IPS-NIHi7 (cell line): Measurements from ENCODE around the gene BRME1.
A peak's percentile ranks its signal among the peaks of the same experiment; 100 is the strongest.
"Not testable (repeated sequence)": the region's sequence is repeated elsewhere in the genome, so short reads cannot be mapped to it uniquely, and the experiment has no call there.

Experiments
- DNase-seq: peaks from one replicate; pipeline ENCODE4 v3.0.0; 2012; ENCODE audit warnings: mixed read lengths; ENCODE audit errors: extremely low spot score

BRME1 gene

DNA sequence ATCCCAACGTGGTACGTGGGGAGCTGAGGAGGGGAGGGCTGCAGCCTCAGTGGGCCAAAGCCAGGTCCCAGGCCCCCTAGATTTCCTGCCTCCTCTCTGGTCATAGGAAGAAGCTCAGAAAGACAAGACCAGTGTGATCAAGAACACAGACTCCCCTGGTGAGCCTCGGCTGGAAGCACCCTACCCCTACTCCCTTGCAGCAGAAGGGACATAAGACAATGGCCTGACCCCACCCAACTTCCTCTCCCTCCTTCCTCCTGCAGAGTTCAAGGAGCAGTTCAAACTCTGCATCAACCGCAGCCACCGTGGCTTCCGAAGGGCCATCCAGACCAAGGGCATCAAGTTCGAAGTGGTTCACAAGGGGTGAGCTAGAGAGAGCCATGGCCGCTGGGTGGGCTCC lies 20.8 kb upstream of the BRME1 start:
- no peak for DNase-seq

DNA sequence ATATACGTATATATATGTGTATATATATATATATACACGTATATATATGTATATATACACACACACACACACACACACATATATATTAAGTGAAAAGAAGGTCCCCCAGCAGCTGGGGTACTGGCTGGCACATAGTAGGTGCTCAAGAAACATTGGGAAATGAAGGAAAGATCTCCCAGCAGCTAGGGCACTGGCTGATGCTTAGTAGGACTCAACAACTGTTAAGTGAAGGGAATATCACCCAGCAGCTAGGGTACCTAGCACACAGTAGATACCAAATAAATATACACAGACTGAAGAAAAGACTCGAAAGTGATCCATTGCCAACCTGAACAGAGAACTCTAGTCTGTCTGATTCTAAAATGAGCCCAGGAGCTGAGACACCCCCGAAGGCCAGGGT lies 20.1 kb upstream of the BRME1 start:
- DNase-seq = no peak

DNA sequence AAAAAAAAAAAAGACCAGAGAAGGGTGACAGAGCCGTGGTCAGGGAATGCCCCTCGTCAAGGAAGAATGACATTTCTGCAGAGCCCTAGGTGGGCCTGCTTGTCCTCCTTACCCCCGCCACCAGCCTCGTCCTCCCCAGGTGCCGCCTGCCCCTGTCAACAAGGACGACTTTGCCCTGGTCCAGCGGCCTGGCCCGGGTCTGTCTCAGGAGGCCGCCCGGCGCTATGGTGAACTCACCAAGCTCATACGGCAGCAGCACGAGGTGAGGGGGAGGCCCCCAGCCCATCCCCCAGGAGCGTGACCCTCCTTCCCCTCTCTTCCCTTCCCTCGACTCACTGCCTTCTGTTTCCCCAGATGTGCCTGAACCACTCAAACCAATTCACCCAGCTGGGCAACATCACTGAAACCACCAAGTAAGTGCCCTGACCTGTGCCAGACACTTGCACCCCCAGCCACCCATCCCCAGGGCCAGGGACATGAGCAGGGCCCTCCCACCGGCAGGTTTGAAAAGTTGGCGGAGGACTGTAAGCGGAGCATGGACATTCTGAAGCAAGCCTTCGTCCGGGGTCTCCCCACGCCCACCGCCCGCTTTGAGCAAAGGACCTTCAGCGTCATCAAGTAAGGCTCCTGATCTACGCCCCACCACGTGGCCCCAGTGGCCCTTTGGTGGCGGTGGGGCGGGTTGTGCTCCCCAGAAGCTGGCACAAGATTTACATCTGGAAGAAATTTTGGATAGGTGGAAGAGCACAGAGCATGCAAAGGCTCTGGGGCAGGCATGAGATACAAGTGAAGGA lies 17.5 kb upstream of the BRME1 start:
- peak; percentile 3 for DNase-seq

DNA sequence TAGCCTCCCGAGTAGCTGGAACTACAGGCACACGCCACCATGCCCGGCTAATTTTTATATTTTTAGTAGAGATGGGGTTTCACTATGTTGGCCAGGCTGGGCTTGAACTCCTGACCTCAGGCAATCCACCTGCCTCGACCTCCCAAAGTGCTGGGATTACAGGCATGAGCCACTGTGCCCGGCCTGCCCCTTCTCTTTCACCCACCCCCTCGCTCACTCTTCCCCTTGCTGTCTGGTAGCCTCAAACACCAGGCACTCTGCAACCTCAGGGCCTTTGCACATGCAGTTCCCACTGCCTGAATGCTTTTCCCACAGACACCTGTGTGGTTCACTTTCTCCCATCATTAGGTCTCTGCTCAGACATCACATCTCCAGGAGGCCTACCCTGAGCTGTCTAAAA lies 16.2 kb upstream of the BRME1 start:
- DNase-seq = not testable (repeated sequence)

DNA sequence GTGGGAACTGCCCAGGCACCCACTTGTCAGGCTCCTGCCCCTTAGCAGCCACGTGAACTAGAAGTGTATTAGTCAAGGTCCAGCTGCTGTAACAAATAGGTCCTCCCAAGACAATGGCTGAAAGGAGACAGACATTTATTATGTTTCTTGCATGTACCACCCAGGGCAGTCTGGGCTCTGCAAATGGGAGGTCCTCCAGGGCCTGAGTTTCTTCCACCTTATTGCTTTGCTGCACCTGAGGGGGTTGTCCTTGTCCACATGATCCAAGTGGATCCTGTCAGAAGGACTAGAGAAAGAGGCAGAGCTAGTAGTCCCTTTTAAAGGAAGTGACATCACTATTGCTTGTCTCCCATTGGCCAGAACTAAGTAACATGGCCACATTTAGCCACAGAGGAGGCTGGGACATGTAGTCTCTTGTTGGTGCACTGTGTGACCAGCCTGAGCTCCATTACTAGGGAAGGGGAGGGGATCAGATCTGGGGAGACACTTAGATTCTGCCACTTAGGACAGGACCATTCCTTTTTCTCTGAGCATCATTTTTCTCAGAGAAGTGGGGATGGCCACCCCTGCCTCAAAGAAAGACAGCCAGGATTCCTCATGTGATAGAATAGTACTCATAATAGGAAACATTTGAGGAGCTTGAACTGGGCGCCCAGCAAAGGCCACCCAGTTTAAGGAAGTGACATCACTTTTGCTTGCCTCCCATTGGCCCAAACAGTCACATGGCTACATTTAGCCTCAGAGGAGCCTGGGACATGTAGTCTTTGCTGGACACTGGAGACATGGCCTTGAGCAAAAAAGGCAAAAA lies 15.2 kb upstream of the BRME1 start:
- peak; percentile 61 for DNase-seq

DNA sequence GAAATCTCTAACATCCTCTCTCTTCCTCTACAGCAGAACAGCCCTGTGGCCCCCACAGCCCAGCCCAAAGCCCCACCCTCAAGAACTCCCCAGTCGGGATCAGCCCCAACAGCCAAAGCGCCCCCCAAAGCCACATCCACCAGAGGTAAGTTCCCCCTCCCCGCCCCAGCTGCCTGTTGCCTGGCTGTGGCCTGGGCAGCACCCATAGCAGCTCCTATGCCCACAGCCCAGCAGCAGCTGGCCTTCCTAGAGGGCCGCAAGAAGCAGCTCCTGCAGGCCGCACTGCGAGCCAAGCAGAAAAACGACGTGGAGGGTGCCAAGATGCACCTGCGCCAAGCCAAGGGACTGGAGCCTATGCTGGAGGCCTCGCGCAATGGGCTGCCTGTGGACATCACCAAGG lies 14.6 kb upstream of the BRME1 start:
- DNase-seq = no peak

DNA sequence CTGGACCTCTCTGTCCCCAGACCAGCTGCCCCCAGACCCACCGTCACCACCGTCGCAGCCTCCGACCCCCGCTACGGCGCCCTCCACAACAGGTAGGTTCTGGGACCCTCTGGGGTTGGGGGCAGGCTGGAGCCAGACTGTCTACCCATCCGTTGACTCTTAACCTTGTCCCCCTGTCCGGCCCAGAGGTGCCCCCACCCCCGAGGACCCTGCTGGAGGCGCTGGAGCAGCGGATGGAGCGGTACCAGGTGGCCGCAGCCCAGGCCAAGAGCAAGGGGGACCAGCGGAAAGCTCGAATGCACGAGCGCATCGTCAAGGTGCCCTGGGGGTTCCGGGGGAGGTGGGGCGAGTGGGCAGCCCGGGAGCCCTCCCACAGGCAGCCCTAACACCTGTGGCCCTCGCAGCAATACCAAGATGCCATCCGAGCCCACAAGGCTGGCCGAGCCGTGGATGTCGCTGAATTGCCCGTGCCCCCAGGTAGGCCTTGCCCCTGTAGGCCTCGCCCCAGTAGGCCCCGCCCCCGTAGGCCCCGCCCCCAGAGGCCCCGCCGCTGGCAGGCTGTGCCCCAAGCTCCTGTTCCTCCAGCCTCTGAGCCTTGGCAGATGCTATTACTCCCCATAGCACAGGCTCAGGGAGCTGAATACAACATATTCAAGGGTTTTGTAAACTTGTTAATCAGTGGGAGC lies 13.0 kb upstream of the BRME1 start:
- DNase-seq = peak; percentile 70

DNA sequence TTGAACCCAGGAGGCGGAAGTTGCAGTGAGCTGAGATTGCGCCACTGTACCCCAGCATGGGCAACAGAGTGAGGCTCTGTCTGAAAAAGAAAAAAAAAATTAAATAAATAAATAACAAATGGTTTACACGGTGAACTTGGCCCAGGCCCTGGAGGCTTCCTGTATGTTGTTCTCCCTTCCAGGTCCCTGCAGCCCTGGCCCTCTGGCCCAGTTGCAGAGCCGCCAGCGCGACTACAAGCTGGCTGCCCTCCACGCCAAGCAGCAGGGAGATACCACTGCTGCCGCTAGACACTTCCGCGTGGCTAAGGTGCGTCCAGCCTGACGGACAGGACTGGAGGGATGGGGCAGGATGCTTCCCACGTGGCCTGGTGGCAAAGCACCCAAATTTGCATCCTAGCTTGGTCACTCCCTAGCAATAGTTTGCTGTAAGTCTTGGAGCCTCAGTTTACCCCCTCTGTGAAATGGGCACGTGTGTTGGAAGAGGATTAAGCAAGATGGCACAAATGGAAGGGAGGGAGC lies 12.0 kb upstream of the BRME1 start:
- no peak for DNase-seq

DNA sequence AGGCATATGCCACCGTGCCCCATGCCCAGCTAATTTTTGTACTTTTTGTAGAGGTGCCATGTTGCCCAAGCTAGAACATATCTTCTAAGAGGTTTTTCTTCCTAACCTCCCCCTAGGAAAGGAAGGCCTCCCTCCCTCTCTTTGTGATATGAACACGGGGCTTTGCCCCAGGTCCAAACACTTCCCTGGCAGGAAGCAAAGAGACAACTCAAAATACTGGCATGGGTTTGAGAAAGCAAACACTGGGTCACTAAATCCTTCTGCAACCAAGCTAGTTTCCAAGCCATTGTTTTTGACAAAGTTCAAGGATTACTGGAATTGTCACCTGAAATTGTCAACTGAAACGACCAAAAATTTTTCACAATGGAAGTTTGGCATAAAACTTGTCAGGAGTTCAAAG lies 8.9 kb upstream of the BRME1 start:
- no peak for DNase-seq

DNA sequence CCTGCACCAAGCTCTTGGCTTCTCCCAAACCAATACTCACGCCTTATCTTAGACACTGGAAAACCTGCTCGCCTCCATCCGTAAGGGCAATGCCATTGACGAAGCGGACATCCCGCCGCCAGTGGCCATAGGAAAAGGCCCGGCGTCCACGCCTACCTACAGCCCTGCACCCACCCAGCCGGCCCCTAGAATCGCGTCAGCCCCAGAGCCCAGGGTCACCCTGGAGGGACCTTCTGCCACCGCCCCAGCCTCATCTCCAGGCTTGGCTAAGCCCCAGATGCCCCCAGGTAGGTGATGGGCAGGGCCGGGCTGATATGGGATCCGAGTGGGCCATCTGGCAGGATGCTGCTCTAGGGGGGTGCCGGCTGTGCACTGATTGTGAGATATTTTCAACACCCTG lies 7.4 kb upstream of the BRME1 start:
- DNase-seq = no peak

DNA sequence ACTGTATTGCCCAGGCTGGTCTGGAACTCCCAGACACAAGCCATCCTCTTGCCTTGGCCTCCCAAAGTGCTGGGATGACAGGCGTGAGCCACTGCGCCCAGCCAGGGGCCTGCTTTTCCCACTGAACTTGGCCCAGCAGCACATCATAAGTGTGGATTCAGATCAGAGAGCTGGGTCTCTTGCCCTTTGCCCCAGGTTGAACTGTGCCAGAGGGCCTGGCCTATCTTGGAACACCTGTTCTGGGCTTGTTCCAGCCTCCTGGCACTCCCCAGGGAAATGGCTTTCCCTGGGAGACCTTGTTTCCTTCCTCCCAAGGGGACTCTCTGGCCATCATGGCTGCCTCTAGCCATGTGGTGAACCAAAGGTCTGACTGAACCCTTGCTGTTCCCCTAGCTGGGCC lies 3.5 kb upstream of the BRME1 start:
- DNase-seq = no peak

DNA sequence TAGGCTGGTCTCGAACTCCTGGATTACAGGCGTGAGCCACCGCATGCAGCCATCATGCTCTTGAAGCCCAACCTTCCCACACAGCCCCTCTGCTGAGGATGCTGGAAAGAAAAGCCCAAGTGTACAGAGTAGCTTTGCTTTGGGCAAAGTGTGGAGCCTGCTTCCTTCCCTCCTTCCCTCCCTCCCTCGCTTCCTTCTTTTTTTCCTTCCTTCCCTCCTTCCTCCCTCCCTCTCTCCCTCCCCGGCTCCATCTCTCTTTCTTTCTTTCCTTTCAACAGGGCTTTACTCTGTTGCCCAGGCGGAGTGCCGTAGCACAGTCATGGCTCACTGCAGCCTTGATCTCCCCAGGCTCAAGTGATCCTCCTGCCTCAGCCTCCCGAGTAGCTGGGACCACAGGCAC lies 2.8 kb upstream of the BRME1 start:
- DNase-seq = no peak

DNA sequence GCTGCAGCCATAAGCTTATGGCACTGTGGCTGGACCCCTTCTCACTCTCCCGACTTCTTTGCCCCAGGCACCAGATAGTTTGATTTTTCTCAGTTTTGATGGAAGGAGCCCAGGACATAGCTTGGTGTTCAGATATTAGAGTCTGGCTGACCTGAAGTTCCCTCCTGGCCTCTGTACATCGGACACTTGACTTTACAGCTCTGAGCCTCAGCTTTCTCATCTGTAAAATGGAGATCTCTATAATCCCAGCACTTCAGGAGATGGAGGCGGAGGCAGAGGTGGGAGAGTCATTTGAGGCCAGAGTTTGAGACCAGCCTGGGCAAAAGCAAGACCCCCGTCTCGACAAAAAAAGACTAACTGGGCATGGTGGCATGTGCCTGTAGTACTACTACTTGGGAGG lies 993 bp upstream of the BRME1 start:
- no peak for DNase-seq

DNA sequence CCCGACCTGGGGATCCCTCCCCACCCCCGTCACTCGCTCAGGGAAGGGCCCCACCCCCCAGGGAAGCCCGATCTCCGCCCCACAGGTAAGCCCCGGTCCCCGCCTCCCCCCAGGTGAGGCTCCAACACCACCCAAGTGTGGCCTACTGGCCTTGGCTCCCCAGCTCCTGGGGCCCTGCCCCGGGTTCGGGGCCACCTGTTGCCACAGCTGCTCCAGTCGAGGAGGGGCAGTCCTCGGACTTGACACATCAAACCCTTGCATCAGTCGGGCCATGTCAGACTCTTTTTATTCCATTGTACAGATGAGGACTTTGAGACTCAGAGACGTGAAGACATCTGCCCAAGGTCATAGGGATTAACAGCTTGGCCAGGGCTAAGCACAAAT lies 596 bp upstream of the BRME1 start:
- no peak for DNase-seq

DNA sequence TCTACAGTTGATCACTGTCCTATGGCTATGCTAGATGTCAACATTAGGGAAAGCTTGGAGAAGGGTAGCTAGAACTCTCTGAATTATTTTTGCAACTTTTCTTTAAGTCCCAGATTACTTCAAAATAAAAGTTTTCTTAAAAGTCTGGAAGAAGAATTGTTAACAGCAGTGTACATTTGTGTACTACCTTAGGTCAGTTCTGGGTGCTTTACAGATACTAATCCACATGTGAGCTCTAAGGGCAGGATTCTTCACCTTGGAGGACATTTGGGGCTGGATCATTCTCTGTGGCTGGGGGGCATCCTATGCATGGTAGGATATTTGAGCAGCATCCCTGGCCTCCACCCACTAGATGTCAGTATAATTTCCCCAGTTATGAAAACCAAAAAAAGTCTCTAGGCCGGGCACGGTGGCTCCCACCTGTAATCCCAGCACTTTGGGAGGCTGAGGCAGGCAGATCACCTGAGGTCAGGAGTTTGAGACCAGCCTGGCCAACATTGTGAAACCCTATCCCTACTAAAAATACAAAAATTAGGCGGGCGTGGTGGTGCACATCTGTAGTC lies 2.8 kb downstream of the BRME1 start:
- no peak for DNase-seq

DNA sequence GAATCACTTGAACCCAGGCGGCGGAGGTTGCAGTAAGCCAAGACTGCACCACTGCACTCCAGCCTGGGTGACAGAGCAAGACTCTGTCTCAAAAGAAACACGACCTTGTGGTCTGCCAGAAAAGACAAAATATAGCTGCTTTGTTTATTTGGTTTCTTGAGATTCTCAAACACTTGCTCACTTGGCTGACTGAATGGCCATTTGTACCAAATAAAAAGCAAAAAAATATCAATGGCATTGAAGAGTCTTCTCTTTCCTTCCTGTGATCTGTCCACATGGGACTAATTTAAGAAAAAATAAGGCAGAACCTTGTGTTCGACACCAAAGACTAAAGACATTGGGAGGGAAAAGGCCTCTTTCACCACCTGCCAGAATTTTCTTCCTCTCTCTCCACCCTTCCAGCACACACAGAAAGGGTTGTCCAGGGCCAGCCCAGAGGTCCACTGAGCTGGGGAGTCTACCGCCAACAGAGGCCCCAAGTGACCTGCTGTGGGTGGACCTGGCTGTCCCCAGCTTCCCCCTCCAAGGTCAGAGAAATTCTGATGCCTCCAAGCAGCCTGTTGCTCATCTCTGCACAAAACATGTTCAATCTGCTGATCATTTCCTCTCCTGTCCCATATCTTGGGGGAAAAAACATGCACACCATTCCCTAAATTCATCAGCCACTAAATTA lies 5.9 kb downstream of the BRME1 start:
- no peak for DNase-seq

DNA sequence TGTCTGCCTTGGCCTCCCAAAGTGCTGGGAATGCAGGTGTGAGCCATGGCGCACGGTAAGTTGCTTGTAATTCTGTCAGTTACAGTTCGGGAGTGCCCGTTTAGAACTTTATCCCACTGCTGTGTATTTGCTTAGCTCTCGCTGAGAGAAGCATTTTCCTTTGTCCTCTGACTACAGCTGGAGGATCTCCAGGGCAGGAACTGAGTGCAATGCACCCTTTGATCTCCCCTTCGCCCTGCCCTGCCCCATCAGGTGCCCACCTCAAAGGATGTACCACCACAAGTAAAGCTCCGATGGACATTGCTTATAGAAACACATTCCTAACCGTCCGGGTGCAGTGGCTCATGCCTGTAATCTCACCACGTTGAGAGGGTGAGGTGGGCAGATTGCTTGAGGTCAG lies 6.5 kb downstream of the BRME1 start:
- no peak for DNase-seq

DNA sequence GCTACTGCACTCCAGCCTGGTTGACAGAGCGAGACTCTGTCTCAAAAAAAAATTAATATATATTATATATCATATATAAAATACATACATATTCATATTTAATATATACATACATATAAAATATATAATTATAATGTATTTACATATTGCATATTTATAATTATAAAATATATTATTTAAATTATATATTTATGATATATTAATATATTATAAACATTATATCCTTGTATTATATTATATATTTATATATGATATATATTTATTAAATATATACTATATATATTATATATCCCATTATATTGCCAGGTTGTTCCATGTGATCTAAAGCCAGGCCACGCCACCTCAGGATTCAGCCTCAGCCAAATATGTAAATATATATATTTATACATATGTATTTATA lies 9.7 kb downstream of the BRME1 start:
- DNase-seq = no peak

DNA sequence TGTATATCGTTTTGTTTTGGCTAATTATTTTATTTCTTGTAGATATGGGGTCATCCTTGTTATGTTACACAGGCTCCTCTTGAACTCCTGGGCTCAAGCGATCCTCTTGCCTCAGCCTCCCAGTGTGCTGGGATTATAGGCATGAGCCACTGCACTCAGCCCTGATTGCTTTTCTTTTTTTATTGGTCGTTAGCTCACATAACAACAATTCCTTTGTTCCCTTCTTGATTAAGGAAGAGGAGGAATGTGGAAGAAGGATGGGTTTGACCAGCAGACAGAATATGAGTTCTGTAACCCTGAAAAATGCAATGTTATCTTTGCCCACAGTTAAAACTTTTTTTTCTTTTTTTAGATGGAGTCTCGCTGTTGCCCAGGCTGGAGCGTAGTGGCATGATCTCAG lies 11.4 kb downstream of the BRME1 start:
- no peak for DNase-seq

DNA sequence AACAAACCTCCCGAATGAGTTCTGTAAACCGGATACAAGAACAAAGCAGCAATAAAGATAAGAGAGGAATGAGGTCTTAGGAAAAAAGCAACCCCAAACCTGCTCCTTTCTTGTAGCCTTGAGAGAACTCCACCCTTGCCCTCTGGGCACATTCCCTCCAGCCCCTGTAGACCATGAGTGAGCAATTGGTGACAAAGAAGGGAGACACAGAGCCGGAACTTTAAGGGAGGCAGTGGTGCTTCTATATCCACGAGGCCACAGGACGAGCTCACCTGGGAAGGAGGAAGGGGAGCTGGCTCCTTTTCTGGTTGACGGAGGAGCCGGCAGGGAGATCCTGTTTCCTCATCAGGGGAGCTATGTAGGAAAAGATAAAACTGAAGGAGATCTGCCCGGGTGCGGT lies 13.0 kb downstream of the BRME1 start:
- DNase-seq = no peak

DNA sequence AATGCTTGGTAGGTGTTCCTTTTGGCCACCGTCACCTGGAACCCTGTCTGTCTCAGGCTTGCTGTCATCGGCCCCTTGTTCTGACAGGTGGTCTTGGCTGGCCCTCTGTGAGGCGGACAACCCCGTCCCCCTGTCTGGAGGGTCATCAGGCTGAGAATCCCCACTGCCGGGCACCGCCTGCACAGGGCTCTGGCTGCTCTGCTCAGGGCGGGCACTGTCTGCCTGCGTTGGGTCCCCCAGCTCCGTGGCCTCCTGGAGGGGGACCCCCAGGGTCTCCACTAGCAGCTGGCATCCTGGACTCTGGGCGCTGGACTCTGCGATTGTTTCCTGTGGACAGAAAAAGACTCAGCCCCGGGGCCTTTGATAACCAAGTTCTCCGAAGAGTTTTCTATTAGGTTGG lies 15.8 kb downstream of the BRME1 start:
- no peak for DNase-seq

DNA sequence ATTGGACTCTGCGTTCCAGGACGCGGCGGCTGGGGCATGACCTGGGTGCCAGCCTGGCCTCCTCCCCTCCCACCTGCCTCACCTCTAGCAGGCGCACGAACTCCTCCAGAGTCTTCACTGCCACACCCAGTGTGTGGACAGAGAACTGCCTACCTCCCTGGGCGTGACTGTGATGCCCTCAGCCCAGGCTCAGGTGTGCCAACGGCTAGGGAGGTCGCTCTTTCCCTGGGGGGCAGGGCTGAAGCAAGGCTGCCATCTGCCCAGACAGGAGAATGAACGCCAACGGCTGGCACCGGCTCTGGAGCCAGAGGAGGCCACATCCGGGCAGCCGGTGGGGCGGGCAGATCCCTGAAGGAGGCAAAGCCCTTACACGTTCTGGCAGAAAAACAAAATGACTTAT lies 17.6 kb downstream of the BRME1 start:
- no peak for DNase-seq
